AG04450 (cell line): ENCODE data around the gene MRPL51. TPM values are rescaled to one million over a fixed set of nuclear protein-coding genes. Genes with fewer than 3 reads are reported as not detected.
"Not testable (repeated sequence)": the region's sequence is repeated elsewhere in the genome, so short reads cannot be mapped to it uniquely, and the experiment has no call there.

Experiments
- CTCF ChIA-PET: fragments of 300-600, 350-600 bp; formaldehyde crosslinking; extraction: SDS; loops from one replicate; lab custom pipeline; 2022; ENCODE audit warnings: antibody characterized with exemption, inconsistent platforms; lab: Charles Lee
- POLR2A ChIA-PET: fragments of 350-600 bp; formaldehyde crosslinking; extraction: SDS; loops from one replicate; lab custom pipeline; 2021; ENCODE audit warnings: antibody characterized with exemption, inconsistent platforms; lab: Yijun Ruan, JAX
- DNase-seq: peaks from one replicate; pipeline ENCODE4 v3.0.0-alpha.2; 2011; ENCODE audit warnings: low read depth, low spot score
- H3K27ac ChIP-seq: one replicate; pipeline ENCODE4 v1.5.1; 2012; ENCODE audit warnings: low read depth, low read length, control low read depth
- H3K27me3 ChIP-seq: one replicate; pipeline ENCODE4 v1.6.0; 2012; ENCODE audit warnings: low read length; ENCODE audit not compliant: control insufficient read depth, insufficient read depth
- H3K4me3 ChIP-seq: 2 replicates; pipeline ENCODE4 v1.5.1; 2011; ENCODE audit warnings: mild to moderate bottlenecking, low read depth, low read length, control low read depth
- H3K9me3 ChIP-seq: 2 replicates; pipeline ENCODE4 v1.5.1; 2012; ENCODE audit warnings: low read length; ENCODE audit not compliant: control insufficient read depth, insufficient read depth
- polyA plus RNA-seq: library from polyadenylated mRNA; depleted of rRNA; stranded (reverse); fragments of >200 nt; gene quantifications from 2 replicates; pipeline ENCODE4 v1.2.3, GENCODE V29; 2011
- TF ChIP-seq, protein P1 (sequence below): IDR thresholded peaks from 2 replicates; pipeline ENCODE4 v1.5.1; 2011; ENCODE audit warnings: low read depth, low read length, control low read depth, inconsistent platforms

Gene MRPL51
- polyA plus RNA-seq, 1 experiment, result 165 TPM

DNA sequence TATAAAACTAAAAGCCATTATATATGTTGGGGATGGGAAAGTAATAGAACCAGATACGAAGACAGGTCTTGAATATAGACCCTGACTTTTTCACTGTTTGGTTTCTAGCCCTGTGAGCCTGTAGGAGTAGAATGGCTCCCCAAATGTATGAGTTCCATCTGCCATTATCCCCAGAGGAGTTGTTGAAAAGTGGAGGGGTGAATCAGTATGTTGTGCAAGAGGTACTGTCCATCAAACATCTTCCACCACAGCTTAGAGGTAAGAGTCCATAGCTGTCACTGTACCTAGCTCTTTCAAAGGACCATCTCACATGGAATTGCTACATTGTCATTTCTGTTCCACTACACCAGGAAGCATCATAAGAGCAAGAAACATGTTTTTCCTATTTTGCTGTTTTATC, 1.9 kb upstream of the MRPL51 start:
- H3K4me3 ChIP-seq, result peak overlapping the region; percentile 86
- DNase-seq, result no peak
- H3K27ac ChIP-seq, result no peak overlapping the region
- POLR2A ChIA-PET, result interaction anchor here (0.8 to 1.1 kb wide), 3 partner anchors 13 to 24 kb away, joined by 3 to 4 read pairs (median 4); partner anchors contain the start of gene VAMP1
- H3K9me3 ChIP-seq, result no peaks in the 10 kb centered on the region
- TF ChIP-seq, protein P1, sequence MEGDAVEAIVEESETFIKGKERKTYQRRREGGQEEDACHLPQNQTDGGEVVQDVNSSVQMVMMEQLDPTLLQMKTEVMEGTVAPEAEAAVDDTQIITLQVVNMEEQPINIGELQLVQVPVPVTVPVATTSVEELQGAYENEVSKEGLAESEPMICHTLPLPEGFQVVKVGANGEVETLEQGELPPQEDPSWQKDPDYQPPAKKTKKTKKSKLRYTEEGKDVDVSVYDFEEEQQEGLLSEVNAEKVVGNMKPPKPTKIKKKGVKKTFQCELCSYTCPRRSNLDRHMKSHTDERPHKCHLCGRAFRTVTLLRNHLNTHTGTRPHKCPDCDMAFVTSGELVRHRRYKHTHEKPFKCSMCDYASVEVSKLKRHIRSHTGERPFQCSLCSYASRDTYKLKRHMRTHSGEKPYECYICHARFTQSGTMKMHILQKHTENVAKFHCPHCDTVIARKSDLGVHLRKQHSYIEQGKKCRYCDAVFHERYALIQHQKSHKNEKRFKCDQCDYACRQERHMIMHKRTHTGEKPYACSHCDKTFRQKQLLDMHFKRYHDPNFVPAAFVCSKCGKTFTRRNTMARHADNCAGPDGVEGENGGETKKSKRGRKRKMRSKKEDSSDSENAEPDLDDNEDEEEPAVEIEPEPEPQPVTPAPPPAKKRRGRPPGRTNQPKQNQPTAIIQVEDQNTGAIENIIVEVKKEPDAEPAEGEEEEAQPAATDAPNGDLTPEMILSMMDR, result no peak
- no peaks in the 10 kb centered on the region for H3K27me3 ChIP-seq
- CTCF ChIA-PET, result interaction anchor here (0.9 to 1.1 kb wide), 3 partner anchors 18 to 44 kb away, joined by 3 to 5 read pairs (median 4); no protein-coding TSS in a partner anchor

DNA sequence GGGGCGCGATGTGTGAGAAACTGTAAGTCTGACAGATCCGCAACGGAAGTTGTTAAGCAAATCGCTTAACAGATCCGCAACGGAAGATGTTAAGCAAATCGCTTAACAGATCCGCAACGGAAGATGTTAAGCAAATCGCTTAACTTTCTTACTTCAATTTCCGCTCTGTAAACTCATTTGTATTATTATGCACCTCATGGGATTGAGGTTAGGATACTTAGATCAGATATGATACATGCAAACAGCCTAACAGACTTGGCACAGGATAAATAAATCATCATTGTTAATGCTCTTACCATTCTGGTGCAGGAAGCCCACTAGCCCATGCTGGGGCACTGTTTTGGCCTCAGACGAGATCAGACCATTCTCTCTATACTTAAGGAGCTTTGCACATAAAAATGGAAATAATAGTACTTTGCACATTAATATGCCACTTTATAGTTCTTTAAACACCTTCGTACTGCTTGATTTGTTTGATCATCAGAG, 1.2 kb upstream of the MRPL51 start:
- POLR2A ChIA-PET, result interaction anchor here (0.8 to 1.0 kb wide), 2 partner anchors 13 to 23 kb away, joined by 3 to 4 read pairs; partner anchors contain the start of gene VAMP1
- DNase-seq, result no peak
- no peaks in the 10 kb centered on the region for H3K9me3 ChIP-seq
- no peak overlapping the region for H3K27ac ChIP-seq
- peak overlapping the region; percentile 86 for H3K4me3 ChIP-seq
- CTCF ChIA-PET, result interaction anchor here (1.0 to 1.1 kb wide), 2 partner anchors 18 to 29 kb away, joined by 3 to 5 read pairs; no protein-coding TSS in a partner anchor
- TF ChIP-seq, protein P1, result no peak; the same call in 1 of the 2 replicates
- no peaks in the 10 kb centered on the region for H3K27me3 ChIP-seq

DNA sequence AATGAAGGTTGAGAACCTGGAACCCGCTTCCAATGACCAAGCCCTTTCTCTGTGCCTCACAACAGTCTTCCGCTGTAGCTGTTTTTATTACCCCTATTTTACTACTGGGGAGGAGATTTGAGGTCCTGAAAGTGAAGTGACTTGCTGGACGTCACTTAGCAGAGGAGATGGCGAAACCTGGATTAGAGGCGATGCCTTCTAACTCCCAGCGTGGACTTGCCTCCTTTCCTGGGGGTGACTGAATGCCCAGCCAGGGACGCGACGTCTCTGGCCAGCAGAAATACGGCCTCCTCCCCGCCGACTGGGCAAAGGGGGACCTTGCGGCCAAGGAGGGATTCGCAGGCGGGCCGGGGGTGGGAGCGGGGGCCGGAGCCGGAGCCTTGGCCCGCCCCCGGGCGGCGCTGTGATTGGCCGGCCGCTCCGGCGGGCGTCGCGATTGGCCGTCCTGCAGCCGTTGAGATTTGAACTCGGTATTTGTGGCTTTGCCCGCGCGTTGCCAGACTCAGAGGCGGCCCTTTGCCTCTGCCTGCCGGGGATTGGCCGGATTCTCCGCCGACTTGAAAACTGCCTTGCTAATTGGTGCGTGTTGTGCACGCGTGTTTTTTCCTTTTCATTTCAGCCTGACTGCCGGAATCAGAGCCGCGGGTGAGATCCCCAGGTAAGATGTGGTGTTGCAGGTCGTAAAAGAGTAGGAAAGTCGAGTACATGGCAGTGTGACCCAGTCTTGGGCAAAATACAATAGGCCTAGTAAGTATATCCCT, 615 bp upstream of the MRPL51 start, which contains the start of gene NCAPD2:
Gene NCAPD2 (plus strand): TSS at position 606 of the 761 bp plus-strand sequence. CDS start 997 bp downstream, outside the sequence.
- H3K27me3 ChIP-seq, result no peaks in the 10 kb centered on the region
- POLR2A ChIA-PET, result interaction anchor here (0.6 to 1.9 kb wide), 12 partner anchors 11 to 167 kb away, joined by 3 to 34 read pairs (median 4); partner anchors contain the start of genes GAPDH, LTBR and VAMP1
- TF ChIP-seq, protein P1, result peak; percentile 35; the same call in 1 of the 2 replicates
- peak; percentile 88 for DNase-seq
- CTCF ChIA-PET, result interaction anchor here (0.8 to 1.0 kb wide), 2 partner anchors 23 to 28 kb away, joined by 3 to 4 read pairs; partner anchors contain the start of gene VAMP1
- peak within 1 kb of the TSS; percentile 97 for H3K4me3 ChIP-seq
- peak within 1 kb of the TSS; percentile 97 for H3K27ac ChIP-seq
- no peaks in the 10 kb centered on the region for H3K9me3 ChIP-seq

DNA sequence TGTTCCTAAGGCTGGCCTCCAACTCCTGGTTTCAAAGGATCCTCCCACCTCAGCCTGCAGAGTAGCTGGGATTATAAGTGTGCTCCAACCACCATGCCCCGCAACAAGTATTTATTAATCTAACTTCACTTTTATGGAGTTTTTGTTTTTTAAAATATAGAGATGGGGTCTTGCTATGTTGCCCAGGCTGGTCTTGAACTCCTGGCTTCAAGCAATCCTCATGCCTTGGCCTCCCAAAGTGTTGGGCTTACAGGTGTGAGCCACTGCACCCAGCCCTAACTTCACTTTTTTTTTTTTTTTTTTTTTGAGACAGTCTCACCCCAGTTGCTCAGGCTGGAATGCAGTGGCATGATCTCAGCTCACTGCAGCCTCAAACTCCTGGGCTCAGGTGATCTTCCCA, 2.4 kb downstream of the MRPL51 start:
- CTCF ChIA-PET, result interaction anchor here (0.6 kb wide), 1 partner anchor 68 kb away, joined by 3 read pairs; no protein-coding TSS in a partner anchor
- H3K4me3 ChIP-seq, DNase-seq, H3K27ac ChIP-seq, H3K9me3 ChIP-seq, H3K27me3 ChIP-seq: not testable (repeated sequence)
- POLR2A ChIA-PET, result interaction anchor here (0.8 kb wide), 1 partner anchor 43 kb away, joined by 3 read pairs; the partner anchor contains the start of gene GAPDH

DNA sequence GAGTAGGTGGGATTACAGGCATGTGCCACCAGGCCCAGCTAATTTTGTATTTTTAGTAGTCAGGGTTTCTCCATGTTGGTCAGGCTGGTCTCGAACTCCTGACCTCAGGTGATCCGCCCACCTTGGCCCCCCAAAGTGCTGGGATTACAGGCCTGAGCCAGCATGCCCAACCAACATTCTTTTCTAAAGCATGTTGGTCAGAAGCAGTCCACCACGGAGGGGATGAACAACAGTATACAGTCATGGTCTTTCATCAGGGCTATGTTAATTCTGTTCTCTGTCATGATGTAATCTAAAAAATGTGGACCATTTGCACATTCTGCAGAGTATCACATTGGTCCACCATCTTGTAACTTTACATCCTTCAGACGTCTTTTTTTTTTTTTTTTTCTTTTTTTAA, 3.6 kb downstream of the MRPL51 start:
- H3K27ac ChIP-seq, result no peak overlapping the region
- CTCF ChIA-PET, result interaction anchor here (1.8 kb wide), 1 partner anchor 23 kb away, joined by 4 read pairs; no protein-coding TSS in a partner anchor
- H3K9me3 ChIP-seq, result no peaks in the 10 kb centered on the region
- no peaks in the 10 kb centered on the region for H3K27me3 ChIP-seq
- POLR2A ChIA-PET, result interaction anchor here (0.6 kb wide), 1 partner anchor 45 kb away, joined by 3 read pairs; no protein-coding TSS in a partner anchor
- TF ChIP-seq, protein P1, result no peak
- H3K4me3 ChIP-seq, result no peak overlapping the region
- no peak for DNase-seq
